PC-9 (cell line): ENCODE results near the gene SYT7. TPM values are rescaled to one million over a fixed set of nuclear protein-coding genes. Genes with fewer than 3 reads are reported as not detected.

Experiments used
- BruUV-seq: library from RNA; stranded (reverse); fragments of 400-500 nt; replicated peaks from 2 replicates; lab custom pipeline; 2021; lab: Mats Ljungman, UMichigan
- CTCF ChIA-PET: fragments of 300-600 bp; sonication (Branson Sonifier 250); formaldehyde crosslinking; loops from one replicate; lab custom pipeline; 2022; ENCODE audit warnings: antibody characterized with exemption; lab: Charles Lee
- POLR2A ChIA-PET: fragments of 300-600 bp; sonication (Branson Sonifier 250); formaldehyde crosslinking; loops from one replicate; lab custom pipeline; 2022; ENCODE audit warnings: antibody characterized with exemption; ENCODE audit not compliant: unreplicated experiment; lab: Charles Lee
- DNase-seq, 2 experiments: peaks; one replicate each; pipeline versions ENCODE4 v3.0.0 to v3.0.0-alpha.2; 2015 to 2022; ENCODE audit warnings: mixed read lengths in 1 of 2
- H2AFZ ChIP-seq: fragments of 200-600 bp; sonication (generic); 2 replicates; pipeline ENCODE4 v1.8.1; 2017; ENCODE audit warnings: antibody characterized with exemption
- H3F3A ChIP-seq: fragments of 200-600 bp; sonication (generic); 2 replicates; pipeline ENCODE4 v1.8.1; 2017; ENCODE audit warnings: antibody characterized with exemption, mild to moderate bottlenecking, low read depth; ENCODE audit not compliant: insufficient read depth
- H3K27ac ChIP-seq: fragments of 200-600 bp; sonication (generic); 2 replicates; pipeline ENCODE4 v1.6.1; 2016; ENCODE audit warnings: mixed run types
- H3K27me3 ChIP-seq: fragments of 200-600 bp; sonication (generic); 2 replicates; pipeline ENCODE4 v1.6.1; 2016; ENCODE audit warnings: low read depth, mixed run types; ENCODE audit not compliant: insufficient read depth
- H3K36me3 ChIP-seq: fragments of 200-600 bp; sonication (generic); 2 replicates; pipeline ENCODE4 v1.6.1; 2016; ENCODE audit warnings: low read depth, mixed run types
- H3K4me1 ChIP-seq: fragments of 200-600 bp; sonication (generic); replicated peaks from 2 replicates; pipeline ENCODE4 v1.6.1; 2016; ENCODE audit warnings: mixed run types; ENCODE audit not compliant: insufficient read depth
- H3K4me2 ChIP-seq: fragments of 200-600 bp; sonication (generic); 2 replicates; pipeline ENCODE4 v1.6.1; 2017; ENCODE audit warnings: mixed run types
- H3K4me3 ChIP-seq: fragments of 200-600 bp; sonication (generic); 2 replicates; pipeline ENCODE4 v1.6.1; 2016; ENCODE audit warnings: mixed run types
- H3K79me2 ChIP-seq: fragments of 200-600 bp; sonication (generic); 2 replicates; pipeline ENCODE4 v1.6.1; 2017; ENCODE audit warnings: low read depth, mixed run types
- H3K9me2 ChIP-seq: fragments of 200-600 bp; sonication (generic); 2 replicates; pipeline ENCODE4 v1.8.1; 2017; ENCODE audit warnings: mild to moderate bottlenecking; ENCODE audit not compliant: insufficient read depth
- H3K9me3 ChIP-seq: fragments of 200-600 bp; sonication (generic); 2 replicates; pipeline ENCODE4 v1.8.1; 2016; ENCODE audit warnings: low read depth; ENCODE audit not compliant: insufficient read depth
- H4K20me1 ChIP-seq: fragments of 200-600 bp; sonication (generic); 2 replicates; pipeline ENCODE4 v1.8.1; 2017; ENCODE audit not compliant: insufficient read depth
- CTCF ChIP-seq: fragments of 200-600 bp; sonication (generic); conservative IDR thresholded peaks from 2 replicates; pipeline ENCODE4 v1.6.1; 2017; ENCODE audit warnings: mixed run types, antibody characterized with exemption, mild to moderate bottlenecking, moderate library complexity
- EZH2 ChIP-seq: fragments of 200-600 bp; sonication (generic); IDR thresholded peaks from 2 replicates; pipeline ENCODE4 v1.8.0; 2017; ENCODE audit warnings: antibody characterized with exemption, low read depth
- intact Hi-C: fragments of 100-400 bp; cut with micrococcal nuclease; formaldehyde crosslinking; loops from one replicate; pipeline ENCODE4 v1.10.0; 2022; ENCODE audit not compliant: unreplicated experiment
- total RNA-seq: library from RNA; stranded (reverse); gene quantifications from 2 replicates; pipeline ENCODE4 v1.2.3, GENCODE V29; 2021

Gene SYT7
- total RNA-seq, 1 experiment from 2014 or later, result 4.0 TPM

GRCh38 chr11:61499816-61500491 lies 80.9 kb downstream of the SYT7 start:
- no peaks in the 10 kb centered on the region for H3K9me2 ChIP-seq
- H3K9me3 ChIP-seq, result no peaks in the 10 kb centered on the region
- no peaks in the 10 kb centered on the region for H3K79me2 ChIP-seq
- no peak overlapping the region for H3K4me3 ChIP-seq
- H3K4me2 ChIP-seq, result no peak overlapping the region
- TF ChIP-seq EZH2 (no peak), CTCF (no peak)
- H2AFZ ChIP-seq, result no peak overlapping the region
- DNase-seq, result no peak
- no TSS peak for BruUV-seq
- intact Hi-C loops, result no loop called here
- peaks cover 14% of the 10 kb centered on the region; the same call in 1 of the 2 replicates for H3F3A ChIP-seq
- CTCF ChIA-PET, result no interaction called here
- H3K27ac ChIP-seq, result no peak overlapping the region
- H3K27me3 ChIP-seq, result no peaks in the 10 kb centered on the region
- H3K4me1 ChIP-seq, result peaks cover 19% of the 10 kb centered on the region
- POLR2A ChIA-PET, result no interaction called here
- H4K20me1 ChIP-seq, result no peaks in the 10 kb centered on the region
- H3K36me3 ChIP-seq, result no peaks in the 10 kb centered on the region

- BruUV-seq, result no TSS peak
- no peak overlapping the region for H3K27ac ChIP-seq
- H3K4me2 ChIP-seq, result no peak overlapping the region
- H3F3A ChIP-seq, result peaks cover 14% of the 10 kb centered on the region; the same call in 1 of the 2 replicates
- no peaks in the 10 kb centered on the region for H3K79me2 ChIP-seq
- no peaks in the 10 kb centered on the region for H3K27me3 ChIP-seq
- CTCF ChIA-PET, result no interaction called here
- intact Hi-C loops, result no loop called here
- DNase-seq, result no peak
- H4K20me1 ChIP-seq, result no peaks in the 10 kb centered on the region
- TF ChIP-seq EZH2 (no peak), CTCF (no peak)
- peaks cover 16% of the 10 kb centered on the region for H3K4me1 ChIP-seq
- no peaks in the 10 kb centered on the region for H3K9me2 ChIP-seq
- no peak overlapping the region for H2AFZ ChIP-seq
- H3K36me3 ChIP-seq, result no peaks in the 10 kb centered on the region
- no peaks in the 10 kb centered on the region for H3K9me3 ChIP-seq
- no peak overlapping the region for H3K4me3 ChIP-seq
- POLR2A ChIA-PET, result no interaction called here
Measured at GRCh38 chr11:61498767-61499341, 82.0 kb downstream of the SYT7 start.

GRCh38 chr11:61497876-61498275 lies 83.0 kb downstream of the SYT7 start:
- Histone ChIP-seq H4K20me1 (no peaks in the 10 kb centered on the region), H2AFZ (no peak overlapping the region), H3K4me1 (peaks cover 7% of the 10 kb centered on the region), H3K27me3 (no peaks in the 10 kb centered on the region), H3K27ac (no peak overlapping the region), H3F3A (peaks cover 6% of the 10 kb centered on the region; the same call in 1 of the 2 replicates), H3K9me2 (no peaks in the 10 kb centered on the region), H3K9me3 (no peaks in the 10 kb centered on the region), H3K79me2 (no peaks in the 10 kb centered on the region), H3K4me2 (no peak overlapping the region), H3K36me3 (no peaks in the 10 kb centered on the region), H3K4me3 (no peak overlapping the region)
- ChIA-PET CTCF (no interaction called here), POLR2A (no interaction called here)
- no peak for DNase-seq
- BruUV-seq, result no TSS peak
- TF ChIP-seq EZH2, result no peak
- no peak for TF ChIP-seq CTCF
- intact Hi-C loops, result no loop called here
